Activated T-cell treated with anti-CD3 and anti-CD28 coated beads for 4 hours (primary cell): ENCODE data around the gene CMBL.
"Not testable (repeated sequence)": the region's sequence is repeated elsewhere in the genome, so short reads cannot be mapped to it uniquely, and the experiment has no call there.

ENCODE experiments used
- DNase-seq: peaks from one replicate; pipeline ENCODE4 v3.0.0-alpha.2; 2020

The CMBL gene

DNA sequence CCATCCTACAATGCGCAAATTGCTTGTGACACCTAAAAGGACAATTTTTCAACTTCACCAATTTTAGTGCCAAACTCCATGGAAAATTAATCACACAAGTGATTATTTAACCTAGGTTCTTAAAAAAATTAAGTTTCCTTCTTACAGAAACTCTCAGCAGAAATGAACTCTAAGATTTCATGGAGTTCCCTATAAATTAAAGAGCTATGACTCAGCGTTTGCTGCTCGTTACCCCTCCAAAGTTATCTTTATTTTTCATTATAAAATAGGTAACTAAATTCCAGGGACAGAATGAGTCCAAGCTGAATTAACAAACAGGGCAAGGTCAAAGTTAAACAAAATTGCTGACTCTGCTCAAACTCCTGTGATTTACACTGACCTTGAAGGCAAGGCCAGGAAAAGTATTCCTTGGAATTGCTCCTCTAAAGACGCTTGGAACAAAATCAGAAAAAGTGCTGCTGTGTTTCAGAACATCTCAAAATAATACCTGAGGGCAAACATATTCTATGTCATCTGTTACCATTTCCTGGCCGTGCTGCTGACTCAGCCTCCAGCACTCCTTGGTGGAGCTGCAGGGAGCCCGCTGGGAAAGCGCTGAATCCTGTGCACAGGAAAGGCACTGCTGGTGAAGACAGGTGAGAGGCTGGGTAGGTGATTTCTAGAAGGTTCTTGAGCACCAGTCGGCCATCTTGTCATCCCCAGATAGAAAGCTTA lies 2.5 kb upstream of the CMBL start:
- no peak for DNase-seq

DNA sequence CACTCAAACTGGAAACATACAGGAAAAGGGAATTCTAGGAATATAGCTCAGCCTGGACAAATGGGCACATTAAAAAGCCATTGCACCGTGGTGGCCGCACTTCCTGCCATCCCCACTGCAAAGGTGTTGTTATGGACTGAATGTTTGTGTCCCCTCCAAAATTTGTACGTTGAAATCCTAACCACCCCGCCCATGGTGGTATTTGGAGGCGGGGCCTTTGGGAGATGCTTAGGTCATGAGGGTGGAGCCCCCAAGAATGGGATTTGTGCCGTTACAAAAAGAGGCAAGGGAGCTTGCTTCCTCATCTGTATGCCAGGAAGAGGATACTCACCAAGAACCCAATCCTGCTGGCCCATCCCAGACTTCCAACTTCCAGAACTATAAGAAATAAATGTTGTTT lies 1.1 kb upstream of the CMBL start:
- no peak for DNase-seq

DNA sequence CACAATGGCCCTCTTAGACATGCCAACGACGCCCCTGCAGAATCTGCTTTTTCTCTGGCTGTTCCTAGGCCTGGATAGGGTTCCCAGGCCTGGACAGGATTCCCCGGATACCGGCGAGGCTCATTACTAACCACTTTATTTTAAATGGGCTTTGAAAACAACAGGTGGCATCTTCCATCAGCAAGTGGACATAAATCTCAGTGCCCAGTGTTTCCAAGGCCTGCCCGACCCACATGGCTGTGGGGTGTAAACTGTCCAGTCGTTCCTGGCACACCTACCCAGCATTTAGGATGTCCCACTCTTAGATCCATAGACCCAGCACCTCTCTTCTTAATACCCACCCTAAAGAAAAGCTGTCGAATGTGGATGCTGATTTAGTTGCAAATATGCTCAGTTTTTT lies 896 bp downstream of the CMBL start:
- DNase-seq, result no peak

DNA sequence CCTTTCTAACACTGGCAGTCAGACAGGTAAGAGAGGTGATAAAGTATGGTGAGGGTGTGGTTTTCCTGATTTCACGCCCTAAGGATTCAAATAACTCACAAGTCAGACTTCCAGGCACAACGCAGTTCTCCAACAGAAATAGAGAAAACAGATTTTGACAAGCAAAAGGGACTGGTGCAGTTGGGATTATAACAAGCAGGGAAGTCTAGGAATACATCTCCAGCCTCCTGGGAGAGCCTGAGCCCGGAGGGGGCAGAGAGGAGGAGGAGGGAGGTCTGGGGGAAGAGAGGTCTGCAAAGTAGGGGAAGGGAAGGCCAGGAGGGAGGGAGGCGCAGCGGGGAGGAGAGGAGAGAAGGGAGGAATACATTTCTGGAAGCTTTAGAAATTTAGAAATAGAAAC lies 1.6 kb downstream of the CMBL start:
- DNase-seq, result no peak

DNA sequence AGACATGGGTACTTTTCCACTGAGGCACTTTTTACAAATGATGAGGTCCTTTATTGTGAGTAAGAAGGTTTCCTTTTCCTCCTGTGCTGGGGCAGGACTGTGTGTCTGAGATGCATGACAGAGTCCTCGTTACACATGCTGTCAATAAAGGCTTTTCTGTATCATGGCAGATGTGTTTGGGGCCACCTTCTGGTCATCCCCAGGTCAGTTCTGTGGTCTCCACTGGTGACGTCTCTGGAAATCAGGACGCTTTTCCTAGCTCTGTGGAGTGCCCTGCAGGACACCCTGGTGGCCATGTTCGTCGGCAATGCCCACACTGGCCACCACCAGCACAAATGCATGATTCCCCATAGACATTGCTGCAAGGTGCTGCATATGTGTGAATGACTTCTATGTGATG lies 2.8 kb downstream of the CMBL start:
- DNase-seq, result no peak

DNA sequence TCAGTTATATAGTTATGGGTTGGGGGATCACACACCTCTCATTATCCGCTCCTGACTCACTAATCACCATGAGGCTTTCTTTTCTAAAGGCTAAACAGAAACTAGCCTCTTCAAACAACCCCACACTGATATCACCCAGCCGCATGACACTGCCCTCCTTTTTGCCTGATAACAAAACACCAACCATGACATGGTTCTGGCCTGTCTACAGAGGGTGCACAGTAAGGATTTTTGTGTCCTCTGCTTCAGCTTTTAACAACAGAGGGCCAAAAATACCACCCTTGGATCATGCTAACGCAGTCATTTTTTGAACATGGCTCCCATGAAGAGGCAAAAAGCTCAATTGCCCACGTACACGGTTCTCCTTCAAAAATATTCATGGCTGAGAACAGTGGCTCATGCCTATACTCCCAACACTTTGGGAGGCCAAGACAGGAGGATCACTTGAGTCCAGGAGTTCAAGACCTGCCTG lies 4.0 kb downstream of the CMBL start:
- DNase-seq, result no peak

DNA sequence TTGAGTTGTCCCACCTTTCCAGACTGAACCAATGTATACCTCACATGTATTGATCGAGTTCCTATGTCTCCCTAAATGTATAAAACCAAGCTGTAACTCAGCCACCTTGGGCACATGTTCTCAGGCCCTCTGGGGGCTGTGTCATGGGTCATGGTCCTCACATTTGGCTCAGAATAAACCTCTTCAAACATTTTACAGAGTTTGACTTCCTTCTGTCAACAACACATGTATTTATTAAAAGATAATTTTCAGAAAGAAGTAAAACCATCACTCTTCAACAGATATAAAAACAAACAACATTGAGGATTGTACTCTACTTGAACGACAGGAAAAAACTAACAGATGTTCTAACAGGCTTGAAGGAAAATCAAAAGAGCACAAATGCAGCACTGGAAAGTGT lies 4.5 kb downstream of the CMBL start:
- DNase-seq, result no peak

DNA sequence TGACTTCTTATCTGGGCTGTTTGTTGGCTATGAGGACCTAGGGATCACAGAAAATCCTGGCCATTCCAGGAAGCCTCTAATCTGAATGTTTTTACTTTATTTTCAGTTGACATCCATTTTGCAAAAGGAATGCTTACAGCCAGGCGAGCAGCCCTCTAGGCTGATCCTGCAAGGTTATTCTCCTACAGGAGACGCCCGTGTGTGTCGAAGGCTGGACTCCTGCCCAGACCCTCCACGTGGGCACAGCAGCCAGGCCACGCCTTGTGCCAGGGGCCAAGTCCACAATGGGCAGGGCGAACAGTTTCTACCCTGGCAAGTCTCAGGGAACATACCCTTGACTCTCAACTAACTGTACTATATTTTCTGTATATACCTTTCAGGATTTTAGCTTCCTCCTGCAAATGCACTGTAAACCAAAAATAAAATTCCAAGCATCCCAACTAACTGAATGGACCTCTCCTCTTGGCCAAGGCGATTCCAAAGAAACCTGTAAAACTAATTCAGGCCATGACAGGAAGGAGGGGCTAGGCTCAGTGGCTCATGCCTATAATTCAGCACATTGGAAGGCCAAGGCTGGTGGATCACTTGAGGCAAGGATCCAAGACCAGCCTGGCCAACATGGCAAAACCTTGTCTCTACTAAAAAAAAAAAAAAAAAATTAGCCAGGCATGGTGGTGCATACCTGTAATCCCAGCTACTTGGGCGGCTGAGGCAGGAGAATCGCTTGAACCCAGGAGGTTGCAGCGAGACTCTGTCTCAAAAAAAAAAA lies 5.7 kb downstream of the CMBL start:
- no peak for DNase-seq

DNA sequence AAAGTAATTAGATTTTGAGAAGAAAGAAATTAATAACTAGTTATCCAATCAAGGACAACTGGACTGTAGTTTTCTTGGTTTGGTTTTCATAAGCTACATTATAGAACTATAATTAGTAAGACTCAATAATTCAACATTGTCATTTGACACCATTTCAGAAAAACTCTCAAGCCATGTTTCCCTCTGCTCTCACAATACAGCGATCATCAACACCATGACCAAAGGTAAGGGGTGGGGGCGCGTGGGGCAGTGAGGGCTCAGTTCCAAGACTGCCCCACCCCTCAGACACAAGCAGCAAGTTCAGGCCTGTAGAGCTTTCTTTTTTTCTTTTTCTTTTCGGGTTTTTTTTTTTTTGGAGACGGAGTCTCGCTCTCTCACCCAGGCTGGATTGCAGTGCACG lies 6.4 kb downstream of the CMBL start:
- no peak for DNase-seq

DNA sequence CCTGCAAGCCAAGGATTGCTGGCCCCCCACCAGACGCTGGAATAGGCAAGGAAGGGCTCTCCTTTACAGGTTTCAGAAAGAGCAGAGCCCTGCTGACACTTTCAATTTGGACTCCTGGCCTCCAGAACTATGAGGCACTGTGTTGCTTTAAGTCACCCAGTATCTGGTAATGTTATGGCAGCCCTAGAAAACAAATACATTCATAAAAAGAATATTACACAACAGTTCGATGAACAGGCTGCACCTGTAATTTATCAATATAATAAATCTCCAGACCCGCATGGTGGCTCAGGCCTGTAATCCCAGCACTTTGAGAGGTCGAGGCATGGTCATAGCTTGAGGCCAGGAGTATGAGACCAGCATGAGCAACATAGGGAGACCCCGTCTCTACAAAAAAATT lies 7.5 kb downstream of the CMBL start:
- no peak for DNase-seq

DNA sequence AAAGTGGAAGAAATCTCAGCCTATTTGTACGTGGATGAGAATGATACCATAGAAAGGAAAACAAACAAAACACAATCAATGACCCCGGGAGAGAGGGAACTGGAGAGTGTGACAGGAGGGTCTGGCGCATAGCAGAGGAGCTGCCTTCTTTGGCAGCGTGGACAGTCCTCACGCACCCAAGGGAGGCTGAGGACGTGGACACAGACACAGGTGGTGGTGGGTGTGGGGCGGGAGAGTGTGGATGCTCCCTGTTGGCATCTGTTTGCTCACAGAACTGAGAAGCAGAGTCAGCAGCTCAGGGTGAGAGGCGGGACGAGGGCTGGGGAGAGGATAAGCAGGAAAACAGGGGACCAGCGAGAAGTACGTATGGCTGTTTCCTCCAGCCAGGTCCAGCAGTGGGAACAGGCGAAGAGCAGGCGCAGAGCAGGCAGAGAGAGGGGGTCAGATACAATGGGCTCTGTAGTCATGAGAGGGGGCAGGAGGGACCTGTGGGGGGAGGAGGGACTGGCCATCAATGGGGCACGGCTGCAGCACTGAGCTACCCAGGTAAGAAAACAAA lies 10.0 kb downstream of the CMBL start:
- no peak for DNase-seq

DNA sequence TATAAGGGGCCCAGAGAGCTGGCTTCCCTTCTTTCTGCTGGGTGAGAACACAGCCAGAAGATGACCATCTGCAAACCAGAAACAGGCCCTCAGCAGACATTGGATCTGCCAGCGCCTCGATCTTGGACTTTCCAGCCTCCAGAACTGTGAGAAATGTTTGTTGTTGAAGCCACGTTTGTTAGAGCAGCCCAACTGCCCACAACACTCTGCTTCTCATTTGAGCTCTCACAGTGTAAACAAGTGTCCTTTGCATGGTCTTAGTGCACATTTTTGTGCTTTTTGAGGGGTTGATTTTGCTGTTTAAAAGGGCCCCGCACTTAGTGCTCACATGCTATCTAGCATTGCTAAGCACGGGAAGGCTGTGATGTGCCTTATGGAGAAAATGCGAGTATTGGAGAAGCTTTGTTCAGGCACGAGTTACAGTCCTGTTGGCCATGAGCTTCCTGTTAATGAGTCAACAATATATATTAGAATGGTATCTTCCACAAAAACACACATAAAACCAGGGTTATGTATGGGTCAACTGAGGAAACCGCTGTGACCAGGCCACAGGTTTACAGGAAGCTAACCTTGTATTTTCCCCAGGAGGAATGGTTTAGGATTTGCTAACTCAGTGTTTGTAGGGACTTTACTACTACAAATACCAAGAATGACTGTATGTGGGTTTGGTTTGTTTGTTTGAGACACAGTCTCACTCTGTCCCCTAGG lies 11.9 kb downstream of the CMBL start:
- DNase-seq, result no peak

DNA sequence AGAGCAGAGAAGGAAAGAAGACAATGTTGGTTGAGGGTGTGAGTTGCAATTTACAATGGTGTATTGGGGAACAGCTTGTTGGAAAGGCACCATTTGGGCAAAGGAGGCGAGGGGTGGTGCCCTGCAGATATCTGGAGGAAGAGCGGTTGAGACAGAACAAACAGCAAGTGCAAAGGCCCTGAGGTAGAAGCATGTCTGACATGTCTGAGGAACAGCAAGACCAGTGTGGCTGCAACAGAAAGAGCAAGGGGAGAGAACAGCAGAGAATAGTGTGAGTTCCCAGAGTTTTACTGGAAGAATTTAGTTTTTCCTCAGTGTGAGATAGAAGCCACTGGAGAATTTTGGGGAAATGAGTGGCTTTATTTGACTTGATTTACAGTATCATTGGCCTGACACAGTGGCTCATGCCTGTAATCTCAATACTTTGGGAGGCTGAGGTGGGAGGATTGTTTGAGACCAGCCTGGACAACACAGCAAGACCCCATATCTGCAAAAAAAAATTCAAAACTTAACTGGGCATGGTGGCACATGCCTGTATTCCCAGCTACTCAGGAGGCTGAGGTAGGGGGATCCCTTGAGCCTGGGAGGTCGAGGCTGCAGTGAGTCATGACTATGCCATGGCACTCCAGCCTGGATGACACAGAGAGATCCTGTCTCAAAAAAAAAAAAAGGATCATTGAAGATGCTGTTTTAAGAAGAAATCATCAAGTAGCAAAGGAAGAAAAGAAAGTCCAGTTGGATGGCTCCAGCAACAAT lies 13.6 kb downstream of the CMBL start:
- no peak for DNase-seq

DNA sequence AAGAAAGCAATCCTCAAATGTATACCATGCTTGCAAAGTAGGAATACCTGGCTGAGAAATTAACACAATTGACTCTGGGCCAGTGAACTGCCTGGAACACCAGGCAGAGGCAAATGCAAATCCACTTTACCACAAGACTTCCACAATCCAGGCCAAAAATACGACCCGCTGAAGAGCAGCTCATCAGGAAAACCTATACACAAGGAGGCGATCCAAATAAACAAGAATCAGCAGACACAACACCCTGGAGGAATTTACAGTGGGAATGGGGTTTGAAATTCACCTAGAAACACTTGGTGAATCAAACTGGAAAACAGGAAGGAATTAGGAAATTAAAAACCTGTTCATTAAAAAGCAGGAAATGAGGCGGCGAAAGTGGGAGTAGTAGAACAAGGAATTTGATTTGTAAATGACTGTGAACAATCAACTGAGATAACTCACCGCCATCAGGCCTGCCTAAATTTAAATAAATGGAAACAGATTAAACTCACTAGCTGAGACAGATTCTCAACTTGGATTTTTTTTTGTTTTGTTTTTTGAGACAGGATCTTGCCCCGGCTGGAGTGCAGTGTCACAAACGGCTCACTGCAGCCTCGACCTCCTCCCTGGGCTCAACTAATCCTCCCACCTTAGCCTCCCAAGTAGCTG lies 15.9 kb downstream of the CMBL start:
- DNase-seq, result no peak

DNA sequence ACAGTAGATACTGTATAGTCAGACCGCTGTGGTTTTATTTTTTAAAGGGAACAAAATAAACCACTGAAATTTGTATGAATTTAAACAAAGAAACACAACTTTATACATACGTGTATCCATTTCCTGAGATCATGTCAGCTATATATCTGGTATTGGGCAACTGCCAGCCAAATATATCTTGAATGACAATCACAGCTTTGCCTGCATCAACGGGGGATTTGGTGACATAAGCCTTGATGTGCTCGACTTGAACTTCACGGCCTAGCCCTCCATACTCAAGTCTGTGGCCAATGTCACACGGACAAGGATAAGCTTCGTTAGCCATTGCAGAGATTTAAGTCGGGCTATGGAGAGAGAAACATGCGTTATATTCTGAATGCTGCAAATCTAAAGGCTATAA lies 17.3 kb downstream of the CMBL start:
- DNase-seq, result no peak

DNA sequence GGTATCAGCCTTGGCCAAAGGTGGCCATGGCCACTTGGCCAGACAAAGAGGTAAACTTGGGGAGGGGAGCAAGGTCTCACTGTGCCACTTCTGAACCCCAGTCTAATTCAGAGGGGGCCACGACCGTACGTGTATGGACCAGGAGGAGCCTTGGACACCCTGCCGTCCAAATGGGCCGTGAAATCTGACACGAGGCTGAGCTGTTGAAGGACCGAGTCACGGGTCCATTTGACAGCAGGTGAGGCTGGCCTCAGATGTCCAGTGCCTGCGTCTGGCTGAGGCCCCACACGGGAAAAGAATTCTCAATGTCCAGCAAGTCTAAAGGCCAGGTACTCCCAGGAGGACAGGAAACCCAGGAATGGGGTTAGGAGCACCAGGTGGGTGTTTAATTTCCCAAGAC lies 17.7 kb downstream of the CMBL start:
- DNase-seq, result no peak

DNA sequence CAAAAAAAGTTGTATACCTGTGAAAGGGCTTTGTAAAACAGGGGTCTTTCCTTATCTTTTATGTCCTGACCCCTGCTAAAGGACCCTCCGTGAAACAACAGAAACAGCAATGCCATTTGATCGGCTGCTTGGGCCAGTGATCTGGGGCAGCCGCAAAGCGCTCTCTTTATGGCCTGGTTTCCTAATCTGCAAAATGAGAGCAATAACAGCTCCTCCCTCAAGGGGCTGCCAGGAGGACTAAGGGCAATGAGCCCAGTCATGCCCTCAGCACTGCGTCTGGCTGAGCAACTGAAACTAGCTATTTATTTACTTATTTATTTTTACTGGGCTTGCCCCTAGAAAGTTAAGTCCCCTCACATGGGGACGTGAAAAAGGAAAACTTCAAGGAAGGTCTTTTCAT lies 18.3 kb downstream of the CMBL start:
- no peak for DNase-seq

DNA sequence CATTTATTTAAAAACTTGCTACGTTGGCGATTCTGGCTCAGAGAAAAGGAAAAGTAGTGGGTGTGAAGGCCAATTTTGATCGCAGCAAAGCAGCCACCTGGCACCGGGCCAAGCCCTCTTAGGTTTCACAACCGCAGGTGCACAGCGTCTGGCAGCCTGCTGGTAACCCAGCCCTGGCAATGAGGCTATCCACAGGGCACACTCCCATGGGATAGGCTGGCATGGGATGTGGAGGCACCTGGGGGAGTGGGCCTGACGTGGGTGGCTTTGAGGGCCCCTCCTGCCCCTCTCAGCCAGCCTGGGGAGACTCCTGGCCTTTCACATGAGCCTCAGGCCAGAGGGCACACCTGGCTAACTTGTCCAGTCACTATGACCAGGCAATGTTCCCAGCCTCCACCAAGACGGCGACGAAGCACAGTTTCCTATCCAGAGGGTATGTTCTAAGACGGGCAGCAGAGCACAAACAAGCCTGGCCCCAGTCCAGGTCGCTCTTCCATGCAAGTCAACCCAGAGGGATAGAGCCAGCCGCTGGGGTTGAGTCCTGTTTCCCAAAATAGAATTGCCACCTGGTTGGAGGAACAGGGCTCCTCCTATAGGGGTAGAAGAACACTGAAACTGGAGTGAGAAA lies 19.0 kb downstream of the CMBL start:
- no peak for DNase-seq

DNA sequence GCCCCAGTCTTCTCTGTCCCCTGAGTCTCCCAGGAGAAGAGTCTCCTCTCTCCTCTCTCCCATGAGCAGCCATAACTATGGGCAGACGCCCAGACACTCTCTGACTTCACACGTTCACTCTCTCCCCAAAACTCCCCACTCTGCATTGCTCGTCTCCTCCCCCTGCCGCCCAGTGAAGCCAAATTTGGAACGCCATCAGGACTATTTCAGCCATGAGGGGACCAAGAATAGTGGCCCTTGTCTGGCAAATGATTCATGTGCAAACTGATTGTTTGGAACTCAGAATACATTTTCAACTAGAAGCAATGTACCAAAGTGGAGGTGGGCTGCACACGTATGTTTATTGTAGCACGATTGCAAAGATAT lies 20.9 kb downstream of the CMBL start:
- DNase-seq, result no peak

DNA sequence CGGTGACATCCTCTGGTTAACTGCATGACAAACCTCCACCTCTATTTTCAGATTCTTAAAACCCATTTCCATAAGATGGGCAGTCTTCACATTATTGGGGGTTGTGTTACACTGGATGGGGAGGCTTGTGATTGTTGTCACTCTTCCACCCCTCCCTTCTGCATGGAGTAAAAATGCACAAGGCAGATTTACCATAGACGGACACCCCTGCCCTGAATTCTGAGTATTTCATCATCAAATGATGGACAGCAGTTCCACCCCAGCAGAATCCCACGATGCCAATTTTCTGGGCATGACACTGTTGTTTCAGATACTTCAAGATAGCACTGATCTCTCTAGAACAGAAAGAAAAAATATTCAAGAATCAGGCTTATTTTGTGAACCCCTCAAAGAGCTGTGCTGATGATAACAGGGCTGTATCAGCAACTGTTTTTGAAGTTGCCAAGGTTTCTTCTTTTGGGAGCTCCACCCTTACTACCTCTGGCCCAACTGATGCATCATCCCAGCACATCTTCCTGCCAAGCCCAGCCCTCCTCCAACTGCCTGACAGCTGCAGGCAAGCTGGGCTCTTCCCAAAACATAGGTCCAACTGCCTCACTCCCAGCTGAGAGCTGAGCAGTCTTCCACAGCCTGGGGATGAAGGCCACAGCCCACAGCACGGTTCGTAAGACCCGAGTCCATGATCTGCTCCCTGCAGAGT lies 21.4 kb downstream of the CMBL start:
- no peak for DNase-seq

DNA sequence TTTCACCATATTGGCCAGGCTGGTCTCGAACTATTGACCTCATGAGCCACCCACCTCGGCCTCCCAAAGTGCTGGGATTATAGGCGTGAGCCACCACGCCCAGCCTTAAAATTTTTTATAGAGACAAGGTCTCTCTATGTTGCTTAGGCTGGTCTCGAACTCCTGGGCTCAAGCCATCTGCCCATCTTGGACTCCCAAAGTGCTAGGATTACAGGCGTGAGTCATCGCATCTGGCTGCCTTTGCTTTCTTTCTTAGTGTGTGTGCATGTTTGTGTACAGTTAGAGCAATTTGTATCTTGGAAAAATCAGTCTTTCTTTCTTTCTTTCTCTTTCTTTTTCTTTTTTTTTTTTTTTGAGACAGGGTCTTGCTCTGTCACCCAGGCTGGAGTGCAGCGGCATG lies 22.3 kb downstream of the CMBL start:
- not testable (repeated sequence) for DNase-seq
